ENCODE results near the gene HPS6.

The HPS6 gene

GRCh38 chr10:102102421-102102820 is 37.3 kb downstream of the HPS6 start:
- TF ChIP-seq CTCF (IDR thresholded peaks at IDR 0.05; ENCODE audit: low read depth, low read length) = no peak
- DNase-seq (ENCODE audit: extremely low read depth, low read depth) = no peak

GRCh38 chr10:102106998-102107397 is 41.8 kb downstream of the HPS6 start:
- no peak for TF ChIP-seq CTCF (IDR thresholded peaks at IDR 0.05; ENCODE audit: low read depth, low read length)

GRCh38 chr10:102109166-102110116 is 44.3 kb downstream of the HPS6 start:
- TF ChIP-seq CTCF (IDR thresholded peaks at IDR 0.05; ENCODE audit: low read depth, low read length) = no peak
- no peak for DNase-seq (ENCODE audit: extremely low read depth, low read depth)

More at GRCh38 chr10:102106998-102107397, 41.8 kb downstream of the HPS6 start:
- DNase-seq (ENCODE audit: extremely low read depth, low read depth) = no peak

GRCh38 chr10:102111276-102111675 is 46.1 kb downstream of the HPS6 start:
- no peak for TF ChIP-seq CTCF (IDR thresholded peaks at IDR 0.05; ENCODE audit: low read depth, low read length)
- no peak for DNase-seq (ENCODE audit: extremely low read depth, low read depth)

DNA sequence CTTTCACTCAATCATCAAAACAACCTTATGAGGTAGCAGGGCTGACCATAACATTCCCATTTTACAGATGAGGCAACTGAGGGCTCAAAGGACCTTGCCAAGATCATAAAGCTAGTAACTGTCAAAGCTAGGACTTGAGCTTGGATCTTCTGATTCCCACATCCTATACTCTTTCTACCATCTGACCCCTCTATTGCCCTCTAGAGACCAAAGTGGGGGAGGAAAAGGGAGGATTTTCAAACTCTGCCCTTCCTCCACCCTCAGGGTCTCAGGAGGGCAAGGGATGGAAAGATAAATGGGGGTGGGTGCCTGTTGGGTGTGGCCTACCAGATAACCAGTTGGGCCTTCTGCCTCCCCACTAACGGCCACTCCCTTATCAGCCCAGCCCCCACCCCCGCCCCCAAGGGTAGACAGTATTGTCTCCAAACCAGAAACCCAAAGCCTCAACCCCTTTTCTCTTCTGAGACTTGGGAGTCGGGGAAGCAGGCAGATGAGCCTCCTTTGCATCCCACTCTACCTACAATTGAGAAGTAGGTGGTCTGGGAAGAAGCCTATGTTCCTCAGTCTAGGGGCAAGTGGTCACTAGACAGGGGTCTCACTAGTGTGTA is 47.2 kb downstream of the HPS6 start:
- no peak for DNase-seq (ENCODE audit: extremely low read depth, low read depth)
- peak; percentile 10 for TF ChIP-seq CTCF (IDR thresholded peaks at IDR 0.05; ENCODE audit: low read depth, low read length)

GRCh38 chr10:102113261-102113955 is 48.3 kb downstream of the HPS6 start:
- no peak for DNase-seq (ENCODE audit: extremely low read depth, low read depth)

More at GRCh38 chr10:102113261-102113955, 48.3 kb downstream of the HPS6 start:
- no peak for TF ChIP-seq CTCF (IDR thresholded peaks at IDR 0.05; ENCODE audit: low read depth, low read length)
